ENCODE results near the gene PILRA.
"Not testable (repeated sequence)": the region's sequence is repeated elsewhere in the genome, so short reads cannot be mapped to it uniquely, and the experiment has no call there.

Gene PILRA

DNA sequence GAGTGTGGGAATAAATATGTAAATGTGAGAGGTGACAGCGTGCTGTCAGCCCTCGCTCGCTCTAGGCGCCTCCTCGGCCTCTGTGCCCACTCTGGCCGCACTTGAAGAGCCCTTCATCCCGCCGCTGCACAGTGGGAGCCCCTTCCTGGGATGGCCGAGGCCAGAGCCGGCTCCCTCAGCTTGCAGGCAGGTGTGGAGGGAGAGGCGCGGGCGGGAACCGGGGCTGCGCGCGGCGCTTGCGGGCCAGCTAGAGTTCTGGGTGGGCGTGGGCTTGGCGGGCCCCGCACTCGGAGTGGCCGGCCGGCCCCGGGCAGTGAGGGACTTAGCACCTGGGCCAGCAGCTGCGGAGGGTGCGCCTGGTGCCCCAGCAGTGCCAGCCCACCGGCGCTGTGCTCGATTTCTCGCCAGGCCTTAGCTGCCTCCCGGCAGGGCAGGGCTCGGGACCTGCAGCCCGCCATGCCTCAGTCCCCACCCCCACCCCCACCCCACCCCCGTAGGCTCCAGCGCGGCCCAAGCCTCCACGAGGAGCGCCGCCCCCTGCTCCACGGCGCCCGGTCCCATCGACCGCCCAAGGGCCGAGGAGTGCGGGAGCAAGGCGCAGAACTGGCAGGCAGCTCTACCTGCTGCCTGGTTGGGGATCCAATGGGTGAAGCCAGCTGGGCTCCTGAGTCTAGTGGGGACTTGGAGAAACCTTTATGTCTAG, 8.4 kb downstream of the PILRA start:
- not testable (repeated sequence) for DNase-seq

DNA sequence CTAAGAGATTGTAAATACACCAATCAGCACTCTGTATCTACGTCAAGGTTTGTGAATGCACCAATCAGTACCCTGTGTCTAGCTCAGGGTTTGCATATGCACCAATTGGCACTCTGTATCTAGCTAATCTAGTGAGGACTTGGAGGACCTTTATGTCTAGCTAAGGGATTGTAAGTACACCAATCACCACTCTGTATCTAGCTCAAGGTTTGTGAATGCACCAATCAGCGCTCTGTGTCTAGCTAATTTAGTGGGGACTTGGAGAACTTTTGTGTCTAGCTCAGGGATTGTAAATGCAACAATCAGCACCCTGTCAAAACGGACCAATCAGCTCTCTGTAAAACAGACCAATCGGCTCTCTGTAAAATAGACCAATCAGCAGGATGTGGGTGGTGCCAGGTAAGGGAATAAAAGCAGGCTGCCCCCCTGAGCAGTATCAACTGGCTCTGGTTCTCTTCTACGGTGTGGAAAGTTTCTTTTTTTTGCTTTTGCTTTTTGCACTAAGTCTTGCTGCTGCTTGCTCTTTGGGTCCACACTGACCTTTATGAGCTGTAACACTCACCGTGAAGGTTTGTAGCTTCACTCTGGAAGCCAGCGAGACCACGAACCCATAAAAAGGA, 9.1 kb downstream of the PILRA start:
- DNase-seq = not testable (repeated sequence)

DNA sequence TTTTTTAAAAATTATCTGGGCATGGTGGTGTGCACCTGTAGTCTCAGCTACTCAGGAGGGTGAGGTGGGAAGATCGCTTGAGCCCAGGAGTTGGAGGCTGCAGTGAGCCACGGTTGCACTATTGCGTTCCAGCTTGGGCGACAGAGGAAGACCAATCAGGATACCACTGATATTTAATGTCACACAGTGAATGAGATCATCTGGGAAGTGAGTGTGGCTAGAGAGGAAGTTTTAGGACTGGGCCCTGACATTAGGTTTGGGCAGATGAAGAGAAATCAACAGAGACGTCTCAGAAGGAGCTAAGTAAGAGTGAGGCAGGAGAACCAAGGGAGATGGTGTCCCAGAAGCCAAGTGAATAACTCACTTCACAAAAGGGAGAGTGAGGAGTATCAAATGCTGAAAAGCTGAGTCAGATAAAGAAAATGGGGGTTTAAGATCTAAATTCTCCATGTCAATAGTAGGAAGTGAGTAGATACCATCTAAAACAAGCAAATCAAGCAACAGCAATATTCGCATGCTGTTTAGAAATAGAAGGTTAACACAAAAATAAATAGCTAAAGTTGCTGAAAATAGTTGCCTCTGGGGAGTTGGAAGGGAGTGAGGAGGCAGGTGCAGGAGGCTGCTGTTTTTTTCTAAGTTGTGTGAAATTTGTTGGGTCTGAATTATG, 11.5 kb downstream of the PILRA start:
- DNase-seq = no peak

DNA sequence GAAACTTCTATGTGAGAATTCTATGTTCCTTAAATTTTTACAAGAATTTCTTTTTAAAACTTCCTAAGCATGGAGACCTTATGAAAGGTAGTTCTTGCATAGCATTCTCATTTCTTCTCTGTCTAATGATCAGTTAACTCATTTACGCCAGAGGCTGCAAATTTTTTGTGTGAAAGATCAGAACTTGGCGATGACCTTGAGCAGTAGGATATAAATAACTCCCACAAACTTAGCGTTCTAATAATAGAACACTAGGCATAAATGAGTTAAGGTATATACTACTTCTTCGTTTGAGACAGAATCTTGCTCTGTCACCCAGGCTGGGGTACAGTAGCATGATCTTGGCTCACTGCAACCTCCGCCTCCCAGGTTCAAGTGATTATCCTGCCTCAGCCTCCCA, 13.7 kb downstream of the PILRA start:
- no peak for DNase-seq

DNA sequence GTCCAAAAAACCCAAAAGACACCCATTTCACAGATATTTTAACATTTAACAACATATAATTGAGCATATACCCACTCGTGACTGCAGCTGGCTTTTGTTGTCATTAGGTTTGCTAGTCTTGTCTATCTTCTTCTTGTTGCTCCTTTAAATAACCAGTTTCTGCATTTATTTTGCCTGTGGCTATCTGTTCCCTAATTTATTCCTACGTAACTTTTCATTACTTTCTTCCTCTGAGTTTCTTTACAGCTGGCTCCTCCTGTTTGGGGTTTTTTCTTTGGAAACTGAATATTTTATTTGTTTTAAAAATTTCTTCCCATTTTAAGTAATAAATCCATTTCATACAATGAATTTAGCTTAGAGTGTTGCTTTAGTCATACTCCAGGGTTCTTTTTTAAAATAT, 14.4 kb downstream of the PILRA start:
- no peak for DNase-seq

DNA sequence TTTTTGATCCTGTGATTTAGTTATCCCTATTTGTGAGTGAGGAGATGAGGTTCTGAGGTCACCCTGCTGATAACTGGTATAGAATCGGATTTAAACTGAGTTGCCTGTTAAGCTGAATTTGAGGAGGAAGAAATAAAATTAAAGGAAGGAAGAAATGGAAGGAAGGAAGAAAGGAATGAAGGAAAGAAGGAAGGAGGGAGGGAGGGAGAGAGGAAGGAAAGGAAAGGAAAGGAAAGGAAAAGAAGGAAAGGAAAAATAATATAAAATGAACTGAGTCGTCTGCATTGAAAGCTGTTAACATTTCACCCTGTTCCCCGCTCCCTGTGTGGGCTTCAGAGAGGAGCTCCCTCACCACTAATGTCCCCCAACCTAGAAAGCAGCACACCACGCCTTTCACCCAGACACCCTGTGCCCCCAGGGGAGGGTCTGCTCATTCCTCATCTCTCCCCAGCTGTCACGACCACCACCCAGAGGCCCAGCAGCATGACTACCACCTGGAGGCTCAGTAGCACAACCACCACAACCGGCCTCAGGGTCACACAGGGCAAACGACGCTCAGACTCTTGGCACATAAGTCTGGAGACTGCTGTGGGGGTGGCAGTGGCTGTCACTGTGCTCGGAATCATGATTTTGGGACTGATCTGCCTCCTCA, 16.3 kb downstream of the PILRA start:
- no peak for DNase-seq

DNA sequence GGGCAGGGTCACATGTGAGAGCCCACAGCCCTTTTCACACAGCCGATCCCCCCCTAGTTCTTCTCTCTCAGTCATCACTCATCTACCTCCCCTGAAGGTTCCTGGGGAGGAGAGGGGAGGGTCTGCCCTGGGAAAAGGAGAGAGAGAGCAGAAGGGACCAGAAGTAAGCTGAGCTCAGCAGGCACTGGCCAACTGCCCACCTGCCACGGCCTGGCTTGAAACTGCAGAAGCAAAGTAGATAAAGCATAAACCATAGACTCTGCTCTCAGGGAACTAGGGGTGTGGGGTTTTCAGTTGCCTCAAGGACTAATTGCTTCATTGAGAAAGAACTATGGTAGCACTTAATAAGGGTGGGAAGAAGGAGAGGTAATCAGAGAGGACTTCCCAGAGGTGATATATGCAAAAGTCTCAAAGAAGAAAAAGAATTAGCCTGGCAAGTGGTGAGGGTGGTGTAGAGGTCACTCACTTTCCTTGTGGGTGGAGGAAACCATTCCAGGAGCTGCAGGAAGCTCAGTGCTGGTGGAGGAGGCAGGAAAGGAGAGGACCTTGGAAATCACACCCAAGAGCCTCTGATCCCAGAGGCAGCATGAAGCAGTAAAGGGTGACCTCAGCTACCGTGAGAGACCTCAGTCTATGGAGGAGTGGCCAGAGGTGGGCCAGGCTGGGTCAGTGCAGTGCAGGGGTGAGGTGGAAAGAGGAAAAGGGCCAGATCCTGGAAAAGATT, 17.2 kb downstream of the PILRA start:
- no peak for DNase-seq

DNA sequence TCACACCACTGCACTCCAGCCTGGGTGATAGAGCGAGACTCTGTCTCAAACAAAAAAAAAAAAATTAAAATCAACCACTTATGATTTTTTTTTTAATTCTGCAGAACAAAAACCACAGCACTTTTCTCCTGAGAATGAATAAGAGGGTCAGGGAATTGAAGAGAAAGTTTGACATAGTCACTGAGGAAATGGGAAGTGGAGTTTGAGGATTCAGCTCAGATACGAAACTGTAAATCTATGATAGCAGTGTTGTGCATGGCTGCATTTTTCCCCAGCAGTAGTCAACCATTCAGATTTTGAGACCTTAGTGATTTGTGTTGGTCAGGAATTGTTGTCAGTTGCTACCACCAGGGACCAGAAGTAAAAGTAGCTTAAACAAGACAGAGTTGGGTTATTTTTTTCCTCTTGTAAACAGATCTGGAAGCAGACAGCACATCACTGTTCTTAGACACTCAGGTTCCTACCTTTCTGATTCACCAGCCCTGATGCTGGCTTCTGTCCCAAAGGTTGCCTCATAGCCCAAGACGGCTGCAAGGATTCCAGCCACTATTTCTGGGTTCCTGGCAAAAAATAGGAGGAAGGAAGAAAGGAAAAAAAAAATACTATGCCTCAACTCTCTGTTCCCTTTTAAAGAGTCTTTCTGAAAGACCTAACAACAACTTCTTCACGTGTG, 20.1 kb downstream of the PILRA start:
- DNase-seq = no peak

DNA sequence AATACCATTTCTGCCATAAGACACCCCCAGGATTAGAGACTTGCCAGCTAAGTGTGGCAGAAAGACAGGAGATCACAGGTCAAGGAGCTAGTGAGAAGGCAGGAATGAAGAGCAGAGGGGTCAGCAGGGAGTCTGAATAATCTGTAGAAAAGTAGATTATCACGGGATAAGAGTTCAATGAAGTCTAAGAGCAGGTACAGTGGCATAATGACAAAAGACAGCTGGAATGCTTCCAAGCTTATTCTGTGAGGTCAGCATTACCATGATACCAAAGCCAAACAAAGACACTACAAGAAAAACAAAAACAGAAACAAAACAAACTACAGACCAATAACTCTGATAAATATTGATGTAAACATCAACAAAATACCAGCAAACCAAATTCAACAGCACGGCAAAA, 20.8 kb downstream of the PILRA start:
- DNase-seq = no peak

DNA sequence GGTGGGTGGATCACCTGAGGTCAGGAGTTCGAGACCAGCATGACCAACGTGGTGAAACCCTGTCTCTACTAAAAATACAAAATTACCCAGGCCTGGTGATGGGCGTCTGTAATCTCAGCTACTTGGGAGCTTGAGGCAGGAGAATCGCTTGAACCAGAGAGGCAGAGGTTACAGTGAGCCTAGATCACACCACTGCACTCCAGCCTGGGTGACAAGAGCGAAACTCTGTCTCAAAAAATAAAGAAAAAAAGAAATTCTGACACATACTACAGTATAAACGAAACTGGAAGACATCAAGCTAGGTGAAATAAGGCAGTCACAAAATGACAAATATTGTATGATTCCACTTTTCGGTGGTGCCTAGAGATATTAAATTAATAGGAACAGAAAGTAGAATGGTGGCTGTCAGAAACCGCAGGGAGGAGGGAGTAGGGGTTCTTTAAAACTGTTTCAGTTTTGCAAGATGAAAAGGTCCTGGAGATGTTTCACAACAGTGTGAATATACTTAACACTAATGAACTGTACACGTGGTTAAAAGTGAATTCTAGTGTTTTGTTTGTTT, 23.2 kb downstream of the PILRA start:
- no peak for DNase-seq

DNA sequence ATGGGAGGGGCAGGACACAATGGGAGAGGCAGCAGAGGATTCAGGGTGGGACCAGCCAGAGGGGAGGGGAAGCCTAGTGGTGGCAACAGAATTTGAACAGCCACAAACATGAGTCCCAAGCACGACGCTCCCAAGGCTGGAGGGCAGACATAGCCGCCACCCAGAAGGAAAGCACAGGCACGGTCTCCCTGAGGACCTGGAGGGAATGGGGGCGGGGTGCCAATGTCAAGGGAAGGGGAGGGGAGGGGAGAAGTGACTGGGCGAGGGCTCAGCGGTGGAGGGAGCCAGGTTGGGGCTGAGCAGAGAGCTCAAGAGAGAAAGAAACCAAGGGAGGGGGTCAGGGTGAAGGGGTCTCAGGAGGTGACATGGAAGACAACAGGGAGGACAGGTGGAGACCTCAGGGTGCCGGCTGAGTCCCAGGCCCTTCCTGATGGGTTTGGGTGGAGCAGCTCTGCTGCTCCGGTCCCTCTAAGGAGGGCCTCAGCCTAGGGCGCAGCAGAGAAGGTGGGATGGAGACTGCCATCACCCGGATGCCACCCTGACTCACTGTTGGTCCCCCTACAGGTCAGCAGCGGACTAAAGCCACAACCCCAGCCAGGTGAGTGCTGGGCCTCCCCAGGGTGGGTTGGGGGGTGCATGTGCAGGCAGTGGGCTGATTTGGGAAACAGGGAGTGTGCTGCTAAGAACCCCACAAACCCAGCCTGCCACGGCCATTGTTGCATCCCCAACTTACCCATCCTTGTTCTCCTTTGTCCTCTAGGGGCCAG, 24.2 kb downstream of the PILRA start:
- no peak for DNase-seq

DNA sequence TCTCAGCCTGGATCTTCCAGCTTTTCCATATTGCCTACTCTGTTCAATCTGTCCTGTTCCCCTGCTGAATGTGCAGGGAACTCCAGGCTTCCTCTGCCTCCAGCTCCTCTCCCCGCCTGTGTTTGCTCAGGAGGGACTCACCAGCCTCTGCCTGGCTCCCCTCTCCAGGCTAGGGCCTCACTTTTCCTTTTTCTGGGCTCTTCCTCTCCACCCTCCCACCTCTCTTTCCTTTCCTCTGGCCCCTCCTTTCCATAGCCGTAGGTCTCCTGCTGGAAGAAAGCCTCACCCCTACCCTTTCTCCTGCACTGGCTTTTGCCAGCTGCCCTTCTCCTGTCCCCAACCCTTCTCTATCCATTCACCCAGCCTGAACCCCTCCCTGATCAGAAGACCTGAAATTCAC, 25.0 kb downstream of the PILRA start:
- no peak for DNase-seq

DNA sequence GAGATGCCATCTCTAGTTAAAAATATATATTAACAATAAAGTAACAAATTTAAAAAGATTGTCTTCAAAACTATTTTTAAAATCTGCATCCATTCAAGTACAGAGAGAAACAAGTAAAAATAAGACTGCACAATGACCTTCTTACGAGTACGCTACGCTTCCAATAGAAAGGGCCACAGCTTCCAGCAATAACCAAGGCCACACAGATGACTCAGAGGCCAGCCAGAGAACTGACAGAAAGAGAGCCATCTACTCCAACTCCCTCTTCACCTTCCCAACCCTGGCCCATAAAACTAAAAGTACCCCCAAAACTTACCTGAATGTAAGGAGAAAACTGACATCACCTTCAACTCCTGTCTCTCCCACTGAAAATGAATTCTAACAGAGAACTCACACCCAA, 26.8 kb downstream of the PILRA start:
- no peak for DNase-seq

DNA sequence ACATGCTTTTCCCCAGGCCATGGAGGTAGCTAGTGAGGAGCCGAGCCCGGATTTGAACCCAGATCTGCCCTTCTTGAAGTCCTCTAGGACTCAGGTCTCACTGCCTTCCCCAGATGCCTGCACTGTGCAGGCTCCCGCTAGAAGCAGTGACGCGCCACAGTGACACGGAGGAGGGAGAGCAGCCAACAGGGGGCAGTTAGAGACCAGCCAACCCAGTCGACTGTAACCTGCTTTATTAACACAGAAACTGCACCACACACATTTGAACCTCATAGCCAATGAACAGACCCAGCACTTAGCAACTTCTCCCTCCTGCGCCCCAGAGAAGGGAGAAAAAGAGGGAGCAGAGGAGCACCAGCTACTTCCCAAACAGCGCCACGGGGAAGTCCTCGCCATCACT, 27.4 kb downstream of the PILRA start:
- no peak for DNase-seq

DNA sequence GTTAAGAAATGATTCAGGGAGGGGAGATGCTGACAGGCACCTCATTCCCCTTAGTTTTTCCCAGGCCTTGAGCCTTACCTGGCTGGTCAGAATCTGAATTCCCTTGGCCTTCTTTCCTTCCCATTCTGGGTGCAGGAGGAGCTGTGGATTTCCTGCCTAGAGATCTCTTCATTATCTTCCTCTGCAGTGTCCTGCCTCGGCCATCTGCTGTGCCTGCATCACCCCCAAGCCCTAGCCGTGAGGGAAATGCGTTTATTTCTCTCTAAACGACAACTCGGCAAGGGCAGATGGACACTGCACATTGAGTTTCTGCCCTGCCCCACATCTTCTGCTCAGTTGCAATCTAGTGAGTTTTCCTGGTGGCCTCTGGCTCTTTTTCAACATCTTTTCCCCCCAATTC, 28.5 kb downstream of the PILRA start:
- DNase-seq = no peak

DNA sequence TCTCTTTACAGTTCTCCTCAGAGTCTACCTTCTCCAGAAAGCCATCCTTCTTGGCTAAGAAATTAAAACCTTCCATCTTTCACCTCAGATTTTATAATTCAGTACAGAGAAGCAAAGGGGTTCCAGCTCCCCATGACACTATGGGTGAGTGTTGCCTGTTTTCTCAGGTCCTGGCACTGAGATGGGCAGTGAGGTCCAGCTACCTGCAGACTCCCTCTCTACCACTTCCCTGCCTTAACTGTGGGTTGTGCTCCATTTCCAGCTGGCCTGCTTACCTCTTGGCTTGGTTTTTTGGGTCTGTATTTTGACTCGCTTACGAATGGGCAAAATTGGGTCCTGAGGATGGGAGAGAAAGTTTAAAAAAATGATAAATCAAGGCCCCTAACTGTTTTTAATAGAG, 29.0 kb downstream of the PILRA start:
- no peak for DNase-seq

DNA sequence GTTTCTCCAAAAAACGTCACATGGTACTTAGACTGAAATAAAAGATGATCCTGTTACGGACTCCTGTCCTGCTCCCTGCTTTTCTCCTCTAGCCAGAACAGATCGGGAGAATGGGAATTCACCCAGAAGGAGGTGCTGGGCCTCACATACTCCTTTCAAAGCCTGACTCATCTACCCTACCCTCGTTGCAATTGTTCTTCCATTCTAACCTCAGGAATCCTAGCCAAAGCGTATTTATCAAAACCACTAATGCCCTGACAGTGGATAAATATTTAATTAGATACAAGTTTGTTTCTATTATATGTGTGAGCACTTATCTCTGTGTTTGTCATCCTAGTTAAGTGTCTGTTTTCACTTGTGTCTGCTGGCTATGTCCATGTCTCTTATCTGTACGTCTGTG, 33.5 kb downstream of the PILRA start:
- DNase-seq = no peak

DNA sequence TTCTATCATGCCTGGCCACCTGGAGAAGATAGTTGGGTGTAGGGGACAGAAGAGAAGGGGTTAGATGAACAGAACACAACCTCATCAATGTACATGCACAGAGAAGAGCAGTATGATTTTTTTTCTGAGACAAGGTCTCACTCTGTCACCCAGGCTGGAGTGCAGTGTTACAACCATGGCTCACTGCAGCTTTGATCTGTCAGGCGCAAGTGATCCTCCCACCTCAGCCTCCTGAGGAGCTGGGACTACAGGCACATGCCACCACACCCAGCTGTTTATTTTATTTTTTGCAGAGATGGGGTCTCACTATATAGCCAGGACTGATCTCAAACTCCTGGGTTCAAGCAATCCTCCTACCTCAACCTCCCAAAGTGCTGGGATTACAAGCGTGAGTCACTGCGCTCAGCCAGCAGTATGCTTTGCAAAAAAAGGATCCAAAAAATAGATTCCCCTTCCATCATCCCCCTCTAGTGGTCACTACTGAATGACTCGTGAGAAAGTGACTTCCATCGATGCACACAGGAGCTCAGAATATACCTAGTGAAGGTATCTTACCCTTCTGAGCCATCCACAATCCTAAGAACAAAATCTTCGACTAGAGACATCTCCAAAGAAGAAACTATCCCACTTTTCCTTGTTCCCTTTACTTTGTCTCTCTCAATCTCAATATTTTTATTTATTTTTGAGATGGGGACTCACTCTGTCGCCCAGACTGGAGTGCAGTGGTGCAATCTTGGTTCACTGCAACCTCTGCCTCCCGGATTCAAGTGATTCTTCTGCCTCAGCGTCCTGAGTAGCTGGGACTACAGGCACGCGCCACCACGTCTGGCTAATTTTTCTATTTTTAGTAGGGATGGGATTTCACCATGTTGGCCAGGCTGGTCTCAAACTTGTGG, 34.2 kb downstream of the PILRA start:
- DNase-seq = no peak

DNA sequence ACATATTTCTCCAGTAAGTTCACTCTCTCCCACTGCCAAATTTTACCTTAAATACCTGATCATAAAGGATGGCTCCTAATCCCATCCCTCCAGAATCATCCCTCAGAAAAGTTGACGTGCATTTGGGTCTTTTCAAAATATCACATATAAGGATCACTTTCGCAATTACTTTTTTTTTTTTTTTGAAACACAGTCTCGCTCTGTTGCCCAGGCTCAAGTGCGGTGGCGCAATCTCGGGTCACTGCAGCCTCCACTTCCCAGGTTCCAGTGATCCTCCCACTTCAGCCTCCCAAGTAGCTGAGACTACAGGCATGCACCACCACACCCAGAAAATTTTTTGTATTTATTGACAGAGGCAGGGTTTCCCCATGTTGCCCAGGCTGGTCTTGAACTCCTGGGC, 37.8 kb downstream of the PILRA start:
- DNase-seq = no peak

DNA sequence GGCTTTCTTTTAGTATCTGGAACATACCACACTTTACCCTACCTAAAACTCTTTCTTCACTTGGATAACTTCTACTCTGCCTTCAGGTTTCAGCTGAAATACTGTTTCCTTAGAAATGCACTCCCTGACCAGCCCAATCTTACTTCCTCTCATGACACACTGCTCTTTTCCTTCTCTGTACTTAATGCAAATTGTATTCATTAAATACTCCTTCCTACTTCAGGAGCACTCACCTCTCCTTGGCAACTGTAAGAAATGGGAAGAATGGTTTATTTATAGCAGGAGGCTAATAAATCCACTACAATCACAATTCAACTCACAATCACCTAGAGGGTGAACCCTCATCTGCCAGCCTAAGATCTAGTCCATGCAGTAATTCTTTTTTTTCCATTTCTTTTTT, 40.1 kb downstream of the PILRA start:
- no peak for DNase-seq
